ENCODE measurements around the gene CNTROB.

DNA sequence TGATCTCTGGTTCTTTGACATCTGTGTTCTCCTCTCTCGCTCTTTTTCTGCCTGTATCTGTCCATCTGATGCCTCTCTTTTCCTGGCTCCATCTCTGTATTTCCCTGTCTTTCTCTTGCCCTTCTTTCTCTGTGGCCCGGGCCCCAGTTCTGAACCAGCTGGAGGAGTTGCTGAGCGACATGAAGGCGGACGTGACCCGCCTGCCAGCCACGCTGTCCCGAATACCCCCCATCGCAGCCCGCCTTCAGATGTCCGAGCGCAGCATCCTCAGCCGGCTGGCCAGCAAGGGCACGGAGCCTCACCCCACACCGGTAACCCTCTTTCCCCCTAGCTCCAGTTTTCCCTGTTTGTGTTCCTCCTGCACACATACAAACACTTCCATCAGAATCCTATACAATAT is 21.7 kb upstream of the CNTROB start:
- TF ChIP-seq EZH2 (IDR thresholded peaks at IDR 0.05; ENCODE audit: low read length, unreplicated experiment) (no peak), EZH2phosphoT487 (IDR thresholded peaks at IDR 0.05; ENCODE audit: borderline replicate concordance, low read length) (no peak)
- TF ChIP-seq, protein P1, sequence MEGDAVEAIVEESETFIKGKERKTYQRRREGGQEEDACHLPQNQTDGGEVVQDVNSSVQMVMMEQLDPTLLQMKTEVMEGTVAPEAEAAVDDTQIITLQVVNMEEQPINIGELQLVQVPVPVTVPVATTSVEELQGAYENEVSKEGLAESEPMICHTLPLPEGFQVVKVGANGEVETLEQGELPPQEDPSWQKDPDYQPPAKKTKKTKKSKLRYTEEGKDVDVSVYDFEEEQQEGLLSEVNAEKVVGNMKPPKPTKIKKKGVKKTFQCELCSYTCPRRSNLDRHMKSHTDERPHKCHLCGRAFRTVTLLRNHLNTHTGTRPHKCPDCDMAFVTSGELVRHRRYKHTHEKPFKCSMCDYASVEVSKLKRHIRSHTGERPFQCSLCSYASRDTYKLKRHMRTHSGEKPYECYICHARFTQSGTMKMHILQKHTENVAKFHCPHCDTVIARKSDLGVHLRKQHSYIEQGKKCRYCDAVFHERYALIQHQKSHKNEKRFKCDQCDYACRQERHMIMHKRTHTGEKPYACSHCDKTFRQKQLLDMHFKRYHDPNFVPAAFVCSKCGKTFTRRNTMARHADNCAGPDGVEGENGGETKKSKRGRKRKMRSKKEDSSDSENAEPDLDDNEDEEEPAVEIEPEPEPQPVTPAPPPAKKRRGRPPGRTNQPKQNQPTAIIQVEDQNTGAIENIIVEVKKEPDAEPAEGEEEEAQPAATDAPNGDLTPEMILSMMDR (conservative IDR thresholded peaks at IDR 0.05; ENCODE audit: low read depth, low read length), result no peak

All from PC-3 (cell line).